Ishikawa (cell line): ENCODE data around the gene MAFF.

ENCODE experiments used
- CEBPB ChIP-seq: IDR thresholded peaks from 2 replicates; pipeline ENCODE4 v1.6.1; 2012
- CREB1 ChIP-seq: IDR thresholded peaks from 2 replicates; pipeline ENCODE4 v1.6.1; 2012; ENCODE audit warnings: low read depth
- EGR1 ChIP-seq: IDR thresholded peaks from 2 replicates; pipeline ENCODE4 v1.6.1; 2012
- EP300 ChIP-seq: IDR thresholded peaks from 2 replicates; pipeline ENCODE4 v1.6.1; 2012; ENCODE audit warnings: borderline replicate concordance
- FOXM1 ChIP-seq: IDR thresholded peaks from 2 replicates; pipeline ENCODE4 v1.6.1; 2012; ENCODE audit warnings: low read depth, borderline replicate concordance
- NFIC ChIP-seq: IDR thresholded peaks from 2 replicates; pipeline ENCODE4 v1.6.1; 2012
- RAD21 ChIP-seq: IDR thresholded peaks from 2 replicates; pipeline ENCODE4 v1.6.1; 2012; ENCODE audit warnings: low read depth
- TAF1 ChIP-seq: IDR thresholded peaks from 2 replicates; pipeline ENCODE4 v1.6.1; 2012; ENCODE audit warnings: low read depth, mild to moderate bottlenecking
- TCF12 ChIP-seq: IDR thresholded peaks from 2 replicates; pipeline ENCODE4 v1.6.1; 2012; ENCODE audit warnings: low read depth
- TEAD4 ChIP-seq: IDR thresholded peaks from 2 replicates; pipeline ENCODE4 v1.6.1; 2012
- YY1 ChIP-seq: IDR thresholded peaks from 2 replicates; pipeline ENCODE4 v1.6.1; 2012; ENCODE audit warnings: low read depth
- ZBTB7A ChIP-seq: IDR thresholded peaks from 2 replicates; pipeline ENCODE4 v1.6.1; 2012; ENCODE audit warnings: low read depth
- TF ChIP-seq, protein P1 (sequence below): IDR thresholded peaks from 2 replicates; pipeline ENCODE4 v1.6.1; 2012
- TF ChIP-seq, protein P2 (sequence below): IDR thresholded peaks from 2 replicates; pipeline ENCODE4 v1.6.1; 2012; ENCODE audit warnings: low read depth, mild to moderate bottlenecking
- TF ChIP-seq, protein P3 (sequence below): IDR thresholded peaks from 2 replicates; pipeline ENCODE4 v1.6.1; 2012

Gene MAFF

DNA sequence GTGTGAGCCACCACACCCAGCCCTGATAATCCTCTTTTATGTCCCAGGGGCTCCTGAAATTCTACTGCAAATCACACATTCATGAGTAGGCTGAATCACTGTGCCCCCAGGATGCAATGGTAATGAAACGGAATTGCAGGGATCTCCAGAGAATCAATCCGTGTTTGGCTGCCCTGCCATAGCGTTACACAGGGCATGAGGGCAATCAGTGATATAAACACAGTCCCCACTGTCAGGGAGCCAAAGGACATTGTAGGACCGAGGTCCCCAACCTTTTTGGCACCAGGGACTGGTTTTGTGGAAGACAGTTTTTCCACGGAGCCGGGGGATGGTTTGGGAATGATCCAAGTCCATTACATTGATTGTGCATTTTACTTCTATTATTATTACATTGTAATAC, 11.2 kb upstream of the MAFF start:
- TF ChIP-seq EGR1 = no peak
- TF ChIP-seq TAF1 = no peak
- TF ChIP-seq CEBPB = no peak
- no peak for TF ChIP-seq YY1
- TF ChIP-seq, protein P1, sequence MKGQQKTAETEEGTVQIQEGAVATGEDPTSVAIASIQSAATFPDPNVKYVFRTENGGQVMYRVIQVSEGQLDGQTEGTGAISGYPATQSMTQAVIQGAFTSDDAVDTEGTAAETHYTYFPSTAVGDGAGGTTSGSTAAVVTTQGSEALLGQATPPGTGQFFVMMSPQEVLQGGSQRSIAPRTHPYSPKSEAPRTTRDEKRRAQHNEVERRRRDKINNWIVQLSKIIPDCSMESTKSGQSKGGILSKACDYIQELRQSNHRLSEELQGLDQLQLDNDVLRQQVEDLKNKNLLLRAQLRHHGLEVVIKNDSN = no peak
- no peak for TF ChIP-seq RAD21
- TF ChIP-seq CREB1 = no peak
- TF ChIP-seq TCF12 = no peak
- TF ChIP-seq ZBTB7A = no peak
- TF ChIP-seq FOXM1 = no peak
- TF ChIP-seq, protein P2, sequence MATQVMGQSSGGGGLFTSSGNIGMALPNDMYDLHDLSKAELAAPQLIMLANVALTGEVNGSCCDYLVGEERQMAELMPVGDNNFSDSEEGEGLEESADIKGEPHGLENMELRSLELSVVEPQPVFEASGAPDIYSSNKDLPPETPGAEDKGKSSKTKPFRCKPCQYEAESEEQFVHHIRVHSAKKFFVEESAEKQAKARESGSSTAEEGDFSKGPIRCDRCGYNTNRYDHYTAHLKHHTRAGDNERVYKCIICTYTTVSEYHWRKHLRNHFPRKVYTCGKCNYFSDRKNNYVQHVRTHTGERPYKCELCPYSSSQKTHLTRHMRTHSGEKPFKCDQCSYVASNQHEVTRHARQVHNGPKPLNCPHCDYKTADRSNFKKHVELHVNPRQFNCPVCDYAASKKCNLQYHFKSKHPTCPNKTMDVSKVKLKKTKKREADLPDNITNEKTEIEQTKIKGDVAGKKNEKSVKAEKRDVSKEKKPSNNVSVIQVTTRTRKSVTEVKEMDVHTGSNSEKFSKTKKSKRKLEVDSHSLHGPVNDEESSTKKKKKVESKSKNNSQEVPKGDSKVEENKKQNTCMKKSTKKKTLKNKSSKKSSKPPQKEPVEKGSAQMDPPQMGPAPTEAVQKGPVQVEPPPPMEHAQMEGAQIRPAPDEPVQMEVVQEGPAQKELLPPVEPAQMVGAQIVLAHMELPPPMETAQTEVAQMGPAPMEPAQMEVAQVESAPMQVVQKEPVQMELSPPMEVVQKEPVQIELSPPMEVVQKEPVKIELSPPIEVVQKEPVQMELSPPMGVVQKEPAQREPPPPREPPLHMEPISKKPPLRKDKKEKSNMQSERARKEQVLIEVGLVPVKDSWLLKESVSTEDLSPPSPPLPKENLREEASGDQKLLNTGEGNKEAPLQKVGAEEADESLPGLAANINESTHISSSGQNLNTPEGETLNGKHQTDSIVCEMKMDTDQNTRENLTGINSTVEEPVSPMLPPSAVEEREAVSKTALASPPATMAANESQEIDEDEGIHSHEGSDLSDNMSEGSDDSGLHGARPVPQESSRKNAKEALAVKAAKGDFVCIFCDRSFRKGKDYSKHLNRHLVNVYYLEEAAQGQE = no peak
- TF ChIP-seq EP300 = no peak
- TF ChIP-seq, protein P3, sequence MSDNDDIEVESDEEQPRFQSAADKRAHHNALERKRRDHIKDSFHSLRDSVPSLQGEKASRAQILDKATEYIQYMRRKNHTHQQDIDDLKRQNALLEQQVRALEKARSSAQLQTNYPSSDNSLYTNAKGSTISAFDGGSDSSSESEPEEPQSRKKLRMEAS = no peak
- TF ChIP-seq NFIC = no peak
- TF ChIP-seq TEAD4 = no peak

DNA sequence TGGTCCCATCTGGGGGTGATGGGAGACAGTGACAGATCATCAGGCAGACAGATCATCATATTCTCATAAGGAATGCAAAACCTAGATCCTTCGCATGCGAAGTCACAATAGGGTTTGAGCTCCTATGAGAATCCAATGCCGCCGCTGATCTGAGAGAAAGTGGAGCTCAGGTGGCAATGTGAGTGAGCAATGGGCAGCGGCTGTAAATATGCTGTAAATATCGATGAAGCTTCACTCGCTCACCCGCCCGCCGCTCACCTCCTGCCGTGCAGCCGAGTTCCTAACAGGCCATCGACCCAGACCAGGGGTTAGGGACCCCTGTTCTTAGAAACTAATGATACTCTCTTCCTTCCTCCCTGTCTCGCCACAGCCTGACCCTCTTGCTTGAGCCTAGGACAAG, 10.7 kb upstream of the MAFF start:
- TF ChIP-seq CREB1 (no peak), EGR1 (no peak), TCF12 (no peak), CEBPB (no peak), TAF1 (no peak), FOXM1 (no peak), RAD21 (no peak), NFIC (no peak), TEAD4 (no peak)
- TF ChIP-seq, protein P1 = no peak

DNA sequence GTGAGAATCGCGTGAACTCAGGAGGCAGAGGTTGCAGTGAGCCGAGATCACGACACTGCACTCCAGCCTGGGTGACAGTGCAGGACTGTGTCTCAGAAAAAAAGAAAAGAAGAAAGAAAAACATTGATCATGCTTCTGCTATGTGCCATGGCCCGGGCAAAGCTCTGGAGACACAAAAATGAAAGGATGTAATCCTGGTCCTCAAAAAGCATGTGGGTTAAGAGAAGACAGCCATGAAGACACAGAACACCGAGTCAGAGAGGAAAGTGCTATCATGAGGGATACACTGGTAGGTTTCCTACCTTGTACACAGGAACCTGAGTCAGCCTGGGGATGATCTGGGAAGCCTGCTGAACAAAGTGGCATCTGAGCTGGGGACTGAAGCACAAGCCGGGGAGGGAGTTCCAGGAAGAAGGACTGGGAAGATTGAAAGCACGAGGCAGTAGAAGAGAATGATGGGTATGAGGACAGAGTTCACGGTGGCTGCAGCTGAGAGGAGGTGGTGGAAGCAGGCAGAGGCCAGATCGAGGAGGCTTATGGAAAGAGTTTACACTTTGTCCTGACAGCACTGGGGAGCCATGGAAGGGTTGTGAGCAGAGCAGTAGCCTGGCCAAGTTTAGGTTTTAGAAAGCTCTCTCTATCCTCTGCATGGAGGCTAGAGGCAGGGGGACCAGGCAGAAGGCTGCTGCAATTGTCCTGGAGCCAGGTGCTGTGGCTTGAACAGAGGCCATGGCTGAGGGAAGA, 9.9 kb upstream of the MAFF start:
- TF ChIP-seq, protein P3 = no peak
- TF ChIP-seq EP300 = no peak
- no peak for TF ChIP-seq RAD21
- TF ChIP-seq TEAD4 = no peak
- TF ChIP-seq EGR1 = no peak

DNA sequence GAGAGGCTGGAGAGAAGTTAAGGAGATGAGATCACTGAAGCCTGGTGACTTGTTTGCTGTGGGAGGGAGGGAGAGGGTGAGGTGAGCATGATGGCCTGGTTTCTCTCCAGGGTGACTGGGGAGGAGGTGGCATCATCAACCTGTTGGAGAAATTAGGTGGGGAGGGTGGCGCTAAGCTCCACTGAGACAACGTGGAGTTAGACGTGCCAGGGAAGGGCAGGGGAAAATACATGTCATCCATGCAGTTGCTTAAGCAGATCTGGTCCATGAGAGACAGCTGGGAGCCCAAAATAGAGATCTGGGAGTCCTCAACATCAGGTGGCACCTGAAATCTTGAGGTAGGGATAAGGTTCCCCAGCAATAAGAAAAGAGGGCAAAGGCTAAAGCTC, 9.3 kb upstream of the MAFF start:
- TF ChIP-seq EP300 = no peak
- no peak for TF ChIP-seq EGR1
- no peak for TF ChIP-seq TAF1
- no peak for TF ChIP-seq FOXM1
- TF ChIP-seq, protein P3 = no peak
- no peak for TF ChIP-seq YY1
- TF ChIP-seq, protein P1 = no peak
- no peak for TF ChIP-seq CEBPB

DNA sequence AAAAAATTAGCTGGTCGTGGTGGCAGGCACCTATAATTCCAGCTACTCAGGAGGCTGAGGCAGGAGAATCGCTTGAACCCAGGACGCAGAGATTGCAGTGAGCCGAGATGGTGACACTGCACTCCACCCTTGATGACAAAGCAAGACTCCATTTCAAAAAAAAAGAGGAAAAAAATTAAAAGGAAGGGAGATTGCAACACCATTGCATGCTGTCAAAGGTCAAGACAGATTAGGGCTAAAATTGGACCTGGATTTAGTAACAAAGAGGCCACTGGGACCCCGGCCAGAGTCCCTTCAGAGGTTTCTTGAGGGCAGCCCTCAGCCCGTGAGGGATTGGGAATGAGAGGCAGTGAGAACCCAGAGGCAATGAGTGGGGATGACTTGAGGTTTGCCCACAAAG, 8.2 kb upstream of the MAFF start:
- TF ChIP-seq RAD21 = no peak
- TF ChIP-seq TEAD4 = no peak
- no peak for TF ChIP-seq FOXM1
- TF ChIP-seq NFIC = no peak
- no peak for TF ChIP-seq TCF12
- no peak for TF ChIP-seq EGR1
- TF ChIP-seq, protein P1 = no peak
- no peak for TF ChIP-seq CEBPB
- no peak for TF ChIP-seq EP300
- TF ChIP-seq CREB1 = no peak
- no peak for TF ChIP-seq ZBTB7A
- TF ChIP-seq, protein P3 = no peak
- no peak for TF ChIP-seq TAF1
- TF ChIP-seq, protein P2 = no peak
- no peak for TF ChIP-seq YY1
